ENCODE results near the gene FAM3C. TPM values are rescaled to one million over a fixed set of nuclear protein-coding genes. Genes with fewer than 3 reads are reported as not detected.

The FAM3C gene
- total and polyA plus RNA-seq, 2 of the 8 experiments (the other 6 are each of a cell fraction or from before 2014, with no cell fraction given): 27.0 to 77.7 TPM

DNA sequence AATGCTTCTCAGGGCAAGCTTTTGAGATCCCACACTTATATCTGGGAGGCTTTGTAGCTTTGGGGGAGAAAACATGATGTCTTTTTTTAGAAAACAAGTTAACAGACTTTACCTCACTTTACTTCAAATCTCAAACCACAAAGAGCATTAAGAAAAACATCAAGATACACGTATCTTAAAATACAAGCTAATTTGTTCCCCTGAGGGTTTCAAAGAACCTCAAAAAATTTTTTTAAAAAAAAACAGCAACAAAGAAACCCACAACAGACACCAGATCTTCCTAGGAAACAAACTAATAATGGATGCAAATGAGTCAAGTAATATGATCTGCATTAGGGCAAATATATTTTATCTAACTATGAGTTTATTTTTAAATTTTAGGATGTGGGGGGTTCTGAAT lies 24.7 kb downstream of the FAM3C start:
- H3K18ac ChIP-seq (ENCODE audit: extremely low read depth, low read length): no peak overlapping the region
- H2BK20ac ChIP-seq (ENCODE audit: low read length): no peak overlapping the region
- H2AK5ac ChIP-seq (ENCODE audit: low read depth, low read length): no peak overlapping the region
- H4K91ac ChIP-seq (replicated peaks; ENCODE audit: insufficient read length, low read length): no peak overlapping the region
- no peak overlapping the region for H4K5ac ChIP-seq (ENCODE audit: insufficient read length, low read depth, low read length)
- H3K36me3 ChIP-seq (ENCODE audit: control insufficient read depth in 2 of 4, insufficient read depth in 4 of 4, low read length in 3 of 4): peaks cover 0 to 25% (median 9%) of the 10 kb centered on the region in 4 experiments; a peak in 6 of 8 replicates
- H3K79me1 ChIP-seq (ENCODE audit: low read depth, low read length): no peaks in the 10 kb centered on the region
- H2AFZ ChIP-seq (ENCODE audit: low read length): no peak overlapping the region
- H2BK12ac ChIP-seq (ENCODE audit: low read depth, low read length): no peak overlapping the region
- 90% methylated on average over 1 of the region's 1 CpG; no CpG with 5 or more reads in 1 of the 2 experiments for WGBS, 2 experiments (ENCODE audit: extremely low coverage in 1 of 2, insufficient coverage in 1 of 2, insufficient read length in 1 of 2, insufficient replicate concordance in 2 of 2, low coverage in 1 of 2, low lambda C conversion rate in 2 of 2, missing lambda C conversion rate in 1 of 2)
- no peaks in the 10 kb centered on the region for H4K20me1 ChIP-seq (replicated peaks in 1 of 2; ENCODE audit: control insufficient read depth in 1 of 2, insufficient read depth in 2 of 2, low read length in 2 of 2)
- FAIRE-seq (no peak), DNase-seq (ENCODE audit: low read depth in 1 of 2, low spot score in 2 of 2) (no peak)
- no peak overlapping the region for H4K8ac ChIP-seq (ENCODE audit: extremely low read depth, insufficient read depth, low read length)
- no peak overlapping the region for H2BK5ac ChIP-seq (ENCODE audit: low read depth, low read length)
- H3K4ac ChIP-seq (replicated peaks; ENCODE audit: insufficient read length, low read depth, low read length): no peak overlapping the region
- peaks cover 0 to 2% (median 0%) of the 10 kb centered on the region in 4 experiments; a peak in 2 of 7 replicates for H3K4me1 ChIP-seq (replicated peaks in 1 of 4; ENCODE audit: control insufficient read depth in 3 of 4, insufficient read depth in 4 of 4, low read length in 3 of 4)
- H3K23ac ChIP-seq (ENCODE audit: insufficient read length): no peak overlapping the region
- no peak overlapping the region for H3K27ac ChIP-seq (ENCODE audit: low read depth, low read length)
- H3K56ac ChIP-seq (replicated peaks; ENCODE audit: insufficient read length, low read depth, low read length): no peak overlapping the region
- H3K23me2 ChIP-seq (ENCODE audit: low read depth, low read length): no peaks in the 10 kb centered on the region
- H2BK120ac ChIP-seq (replicated peaks; ENCODE audit: low read depth, low read length): no peak overlapping the region
- ChIA-PET POLR2A (ENCODE audit: partially characterized antibody) (no interaction called here), CTCF (ENCODE audit: partially characterized antibody) (interaction anchor here (0.6 kb wide), 1 partner anchor 401 kb away, joined by 3 read pairs; no protein-coding TSS in a partner anchor)
- H3K79me2 ChIP-seq (ENCODE audit: control insufficient read depth in 1 of 2, insufficient read depth in 2 of 2, low read length in 2 of 2): peaks cover 0 to 3% of the 10 kb centered on the region in 2 experiments; a peak in 1 of 4 replicates
- H3K4me3 ChIP-seq (ENCODE audit: extremely low read depth in 1 of 4, insufficient read depth in 2 of 4, low read depth in 3 of 4, low read length in 4 of 4): no peak overlapping the region
- no peak overlapping the region for H3K14ac ChIP-seq (ENCODE audit: insufficient read length)
- H3K4me2 ChIP-seq (ENCODE audit: insufficient read depth in 1 of 2, low read depth in 2 of 2, low read length in 2 of 2): no peak overlapping the region
- H3K9me3 ChIP-seq (ENCODE audit: insufficient read depth in 2 of 2, low read depth in 1 of 2, low read length in 1 of 2): no peaks in the 10 kb centered on the region
- no peak overlapping the region for H2BK15ac ChIP-seq (ENCODE audit: low read length)
- no peak overlapping the region for H3K9ac ChIP-seq (replicated peaks in 1 of 4; ENCODE audit: extremely low read depth in 1 of 4, low read depth in 3 of 4, low read length in 3 of 4)
- H3K27me3 ChIP-seq (replicated peaks in 1 of 4; ENCODE audit: control insufficient read depth in 3 of 4, extremely low read depth in 1 of 4, insufficient read depth in 3 of 4, low read length in 3 of 4): peaks cover 0 to 1% (median 0%) of the 10 kb centered on the region in 4 experiments; a peak in 1 of 7 replicates
- TF ChIP-seq, protein P1, sequence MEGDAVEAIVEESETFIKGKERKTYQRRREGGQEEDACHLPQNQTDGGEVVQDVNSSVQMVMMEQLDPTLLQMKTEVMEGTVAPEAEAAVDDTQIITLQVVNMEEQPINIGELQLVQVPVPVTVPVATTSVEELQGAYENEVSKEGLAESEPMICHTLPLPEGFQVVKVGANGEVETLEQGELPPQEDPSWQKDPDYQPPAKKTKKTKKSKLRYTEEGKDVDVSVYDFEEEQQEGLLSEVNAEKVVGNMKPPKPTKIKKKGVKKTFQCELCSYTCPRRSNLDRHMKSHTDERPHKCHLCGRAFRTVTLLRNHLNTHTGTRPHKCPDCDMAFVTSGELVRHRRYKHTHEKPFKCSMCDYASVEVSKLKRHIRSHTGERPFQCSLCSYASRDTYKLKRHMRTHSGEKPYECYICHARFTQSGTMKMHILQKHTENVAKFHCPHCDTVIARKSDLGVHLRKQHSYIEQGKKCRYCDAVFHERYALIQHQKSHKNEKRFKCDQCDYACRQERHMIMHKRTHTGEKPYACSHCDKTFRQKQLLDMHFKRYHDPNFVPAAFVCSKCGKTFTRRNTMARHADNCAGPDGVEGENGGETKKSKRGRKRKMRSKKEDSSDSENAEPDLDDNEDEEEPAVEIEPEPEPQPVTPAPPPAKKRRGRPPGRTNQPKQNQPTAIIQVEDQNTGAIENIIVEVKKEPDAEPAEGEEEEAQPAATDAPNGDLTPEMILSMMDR (IDR thresholded peaks at IDR 0.05; ENCODE audit: control extremely low read depth in 1 of 3, insufficient read depth in 1 of 3, low read depth in 1 of 3, low read length in 3 of 3): no peak
- no peak for TF ChIP-seq CHD2 (IDR thresholded peaks at IDR 0.05; ENCODE audit: low read length)
